ENCODE measurements around the gene NCOA7.

Gene NCOA7

GRCh38 chr6:125868252-125868651, 77.5 kb downstream of the NCOA7 start:
- H3K9me2 ChIP-seq (ENCODE audit: low read depth, low read length) = no peaks in the 10 kb centered on the region
- TF ChIP-seq CTCF (IDR thresholded peaks at IDR 0.05; ENCODE audit: low read length) (no peak), EZH2 (IDR thresholded peaks at IDR 0.05; ENCODE audit: borderline replicate concordance, low read length) (no peak)
- H3K79me2 ChIP-seq (ENCODE audit: insufficient read depth, low read length) = 0 out of 2 replicates have a peak, but pooled peaks cover 5% of the 10 kb centered on the region
- H3F3A ChIP-seq (ENCODE audit: insufficient read depth, low read length) = no peaks in the 10 kb centered on the region
- H3K4me3 ChIP-seq (ENCODE audit: low read depth, low read length, poor library complexity, severe bottlenecking) = no peak overlapping the region
- H3K27me3 ChIP-seq (ENCODE audit: insufficient read depth, low read length) = no peaks in the 10 kb centered on the region
- peaks cover 4% of the 10 kb centered on the region for H3K36me3 ChIP-seq (ENCODE audit: insufficient read depth, low read length)
- peaks cover 7% of the 10 kb centered on the region for H3K4me1 ChIP-seq (ENCODE audit: insufficient read depth, low read length, severe bottlenecking)
- H3K9ac ChIP-seq (ENCODE audit: low read length) = no peak overlapping the region
- H4K20me1 ChIP-seq (ENCODE audit: insufficient read depth, low read length) = no peaks in the 10 kb centered on the region
- H3K9me3 ChIP-seq (ENCODE audit: low read length) = no peaks in the 10 kb centered on the region
- no peak overlapping the region for H3K4me2 ChIP-seq (ENCODE audit: low read length)
- H3K27ac ChIP-seq (ENCODE audit: low read depth, low read length, poor library complexity, severe bottlenecking) = no peak overlapping the region
- no peak overlapping the region for H2AFZ ChIP-seq (ENCODE audit: low read length)

GRCh38 chr6:125868678-125869395, 78.1 kb downstream of the NCOA7 start:
- Histone ChIP-seq H4K20me1 (ENCODE audit: insufficient read depth, low read length) (no peaks in the 10 kb centered on the region), H3K9me2 (ENCODE audit: low read depth, low read length) (no peaks in the 10 kb centered on the region), H3K36me3 (ENCODE audit: insufficient read depth, low read length) (peaks cover 4% of the 10 kb centered on the region; the same call in 1 of the 2 replicates), H3K79me2 (ENCODE audit: insufficient read depth, low read length) (0 out of 2 replicates have a peak, but pooled peaks cover 5% of the 10 kb centered on the region), H3K27ac (ENCODE audit: low read depth, low read length, poor library complexity, severe bottlenecking) (no peak overlapping the region), H3K9ac (ENCODE audit: low read length) (no peak overlapping the region), H2AFZ (ENCODE audit: low read length) (no peak overlapping the region), H3K9me3 (ENCODE audit: low read length) (no peaks in the 10 kb centered on the region), H3F3A (ENCODE audit: insufficient read depth, low read length) (no peaks in the 10 kb centered on the region), H3K4me2 (ENCODE audit: low read length) (no peak overlapping the region), H3K4me3 (ENCODE audit: low read depth, low read length, poor library complexity, severe bottlenecking) (no peak overlapping the region), H3K27me3 (ENCODE audit: insufficient read depth, low read length) (no peaks in the 10 kb centered on the region), H3K4me1 (ENCODE audit: insufficient read depth, low read length, severe bottlenecking) (peaks cover 7% of the 10 kb centered on the region)
- TF ChIP-seq EZH2 (IDR thresholded peaks at IDR 0.05; ENCODE audit: borderline replicate concordance, low read length) (no peak), CTCF (IDR thresholded peaks at IDR 0.05; ENCODE audit: low read length) (no peak)

GRCh38 chr6:125869427-125869826, 78.7 kb downstream of the NCOA7 start:
- TF ChIP-seq CTCF (IDR thresholded peaks at IDR 0.05; ENCODE audit: low read length) = no peak
- no peak for TF ChIP-seq EZH2 (IDR thresholded peaks at IDR 0.05; ENCODE audit: borderline replicate concordance, low read length)
- no peak overlapping the region for H3K4me3 ChIP-seq (ENCODE audit: low read depth, low read length, poor library complexity, severe bottlenecking)
- no peaks in the 10 kb centered on the region for H3K9me2 ChIP-seq (ENCODE audit: low read depth, low read length)
- no peak overlapping the region for H2AFZ ChIP-seq (ENCODE audit: low read length)
- no peak overlapping the region for H3K9ac ChIP-seq (ENCODE audit: low read length)
- H3K9me3 ChIP-seq (ENCODE audit: low read length) = no peaks in the 10 kb centered on the region
- H3K27ac ChIP-seq (ENCODE audit: low read depth, low read length, poor library complexity, severe bottlenecking) = no peak overlapping the region
- 0 out of 2 replicates have a peak, but pooled peaks cover 5% of the 10 kb centered on the region for H3K79me2 ChIP-seq (ENCODE audit: insufficient read depth, low read length)
- peaks cover 4% of the 10 kb centered on the region; the same call in 1 of the 2 replicates for H3K36me3 ChIP-seq (ENCODE audit: insufficient read depth, low read length)
- H3F3A ChIP-seq (ENCODE audit: insufficient read depth, low read length) = no peaks in the 10 kb centered on the region
- no peak overlapping the region for H3K4me2 ChIP-seq (ENCODE audit: low read length)
- peaks cover 7% of the 10 kb centered on the region for H3K4me1 ChIP-seq (ENCODE audit: insufficient read depth, low read length, severe bottlenecking)
- no peaks in the 10 kb centered on the region for H4K20me1 ChIP-seq (ENCODE audit: insufficient read depth, low read length)
- no peaks in the 10 kb centered on the region for H3K27me3 ChIP-seq (ENCODE audit: insufficient read depth, low read length)
